ENCODE measurements around the gene P2RX1.

DNA sequence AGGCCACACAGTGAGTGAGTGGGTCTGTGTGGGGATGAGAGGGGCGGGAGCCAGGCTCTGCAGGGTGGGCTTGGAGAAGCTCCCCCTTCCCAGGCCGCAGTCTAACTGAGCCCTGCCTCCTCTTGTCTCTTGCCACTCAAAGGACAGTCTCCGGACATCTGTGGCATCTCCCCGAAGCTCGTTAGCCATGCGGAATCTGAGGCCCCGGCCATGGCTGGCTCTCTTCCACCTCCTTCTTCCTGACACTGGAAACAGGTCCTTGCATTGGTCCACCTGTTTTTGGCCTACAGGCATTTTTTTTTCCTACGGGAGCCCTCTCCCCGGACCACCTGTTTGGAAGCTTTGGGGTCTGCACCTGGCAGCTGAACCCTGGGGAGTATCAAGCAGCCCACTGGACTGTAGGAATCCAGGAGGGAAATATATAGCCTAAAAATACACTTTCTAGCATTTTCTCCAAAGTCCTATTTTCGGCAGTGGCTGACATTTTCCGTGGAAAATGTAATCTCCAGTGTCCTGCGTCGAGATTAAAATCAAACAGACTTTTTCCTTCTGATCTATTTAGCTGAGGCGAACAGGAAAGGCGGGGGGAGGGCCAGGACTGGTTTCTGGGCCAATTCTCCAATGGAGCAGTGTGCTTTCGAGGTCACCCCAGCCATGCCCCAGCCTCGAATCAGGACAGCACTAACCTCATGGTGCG is 38.9 kb upstream of the P2RX1 start:
- TF ChIP-seq PATZ1 (CRISPR knock-in tag; IDR thresholded peaks at IDR 0.05; ENCODE audit: borderline replicate concordance) (no peak), OSR1 (CRISPR knock-in tag; IDR thresholded peaks at IDR 0.05) (no peak), TCF4 (CRISPR knock-in tag; IDR thresholded peaks at IDR 0.05; ENCODE audit: borderline replicate concordance) (no peak), ARNTL (CRISPR knock-in tag; IDR thresholded peaks at IDR 0.05; ENCODE audit: borderline replicate concordance, low read depth) (no peak), ZNF565 (CRISPR knock-in tag; conservative IDR thresholded peaks at IDR 0.05; ENCODE audit: low read depth) (no peak), ZNF8 (CRISPR knock-in tag; IDR thresholded peaks at IDR 0.05) (no peak), SNAI2 (CRISPR knock-in tag; IDR thresholded peaks at IDR 0.05) (no peak), ISL1 (CRISPR knock-in tag; IDR thresholded peaks at IDR 0.05) (no peak)
- TF ChIP-seq, protein P1, sequence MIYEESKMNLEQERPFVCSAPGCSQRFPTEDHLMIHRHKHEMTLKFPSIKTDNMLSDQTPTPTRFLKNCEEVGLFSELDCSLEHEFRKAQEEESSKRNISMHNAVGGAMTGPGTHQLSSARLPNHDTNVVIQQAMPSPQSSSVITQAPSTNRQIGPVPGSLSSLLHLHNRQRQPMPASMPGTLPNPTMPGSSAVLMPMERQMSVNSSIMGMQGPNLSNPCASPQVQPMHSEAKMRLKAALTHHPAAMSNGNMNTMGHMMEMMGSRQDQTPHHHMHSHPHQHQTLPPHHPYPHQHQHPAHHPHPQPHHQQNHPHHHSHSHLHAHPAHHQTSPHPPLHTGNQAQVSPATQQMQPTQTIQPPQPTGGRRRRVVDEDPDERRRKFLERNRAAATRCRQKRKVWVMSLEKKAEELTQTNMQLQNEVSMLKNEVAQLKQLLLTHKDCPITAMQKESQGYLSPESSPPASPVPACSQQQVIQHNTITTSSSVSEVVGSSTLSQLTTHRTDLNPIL (CRISPR knock-in tag; IDR thresholded peaks at IDR 0.05; ENCODE audit: low read depth): no peak
- TF ChIP-seq, protein P2, sequence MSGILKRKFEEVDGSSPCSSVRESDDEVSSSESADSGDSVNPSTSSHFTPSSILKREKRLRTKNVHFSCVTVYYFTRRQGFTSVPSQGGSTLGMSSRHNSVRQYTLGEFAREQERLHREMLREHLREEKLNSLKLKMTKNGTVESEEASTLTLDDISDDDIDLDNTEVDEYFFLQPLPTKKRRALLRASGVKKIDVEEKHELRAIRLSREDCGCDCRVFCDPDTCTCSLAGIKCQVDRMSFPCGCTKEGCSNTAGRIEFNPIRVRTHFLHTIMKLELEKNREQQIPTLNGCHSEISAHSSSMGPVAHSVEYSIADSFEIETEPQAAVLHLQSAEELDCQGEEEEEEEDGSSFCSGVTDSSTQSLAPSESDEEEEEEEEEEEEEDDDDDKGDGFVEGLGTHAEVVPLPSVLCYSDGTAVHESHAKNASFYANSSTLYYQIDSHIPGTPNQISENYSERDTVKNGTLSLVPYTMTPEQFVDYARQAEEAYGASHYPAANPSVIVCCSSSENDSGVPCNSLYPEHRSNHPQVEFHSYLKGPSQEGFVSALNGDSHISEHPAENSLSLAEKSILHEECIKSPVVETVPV (CRISPR knock-in tag; IDR thresholded peaks at IDR 0.05): no peak

All from SK-N-SH treated with all-trans-retinoic acid at 6 μM for 48 hours (cell line).